Right lobe of liver (tissue), 4 donors: ENCODE data around the gene ACTL8.

Experiments used
- POLR2A ChIP-seq: fragments of 450-650 bp; IDR thresholded peaks from one replicate; pipeline ENCODE4 v1.6.1; 2017; ENCODE audit warnings: antibody characterized with exemption, mild to moderate bottlenecking
- TF ChIP-seq, protein P1 (sequence below), 4 donors: fragments of 200-600 bp in 3 of 4; fragments of 450-650 bp in 1 of 4; IDR thresholded peaks; one replicate each; pipeline versions ENCODE4 v1.5.1 to v1.8.0; 2016 to 2022; ENCODE audit warnings: antibody characterized with exemption in 4 of 4, mild to moderate bottlenecking in 2 of 4
- donor health status: DM: no; HTN: no; CAD: no.
- donor health status: DM: no; HTN: no; CAD: no.
- donor health status: DM: no; HTN: yes; CAD: no.

GRCh38 chr1:17741052-17741451 is 14.1 kb upstream of the ACTL8 start:
- TF ChIP-seq, protein P1, sequence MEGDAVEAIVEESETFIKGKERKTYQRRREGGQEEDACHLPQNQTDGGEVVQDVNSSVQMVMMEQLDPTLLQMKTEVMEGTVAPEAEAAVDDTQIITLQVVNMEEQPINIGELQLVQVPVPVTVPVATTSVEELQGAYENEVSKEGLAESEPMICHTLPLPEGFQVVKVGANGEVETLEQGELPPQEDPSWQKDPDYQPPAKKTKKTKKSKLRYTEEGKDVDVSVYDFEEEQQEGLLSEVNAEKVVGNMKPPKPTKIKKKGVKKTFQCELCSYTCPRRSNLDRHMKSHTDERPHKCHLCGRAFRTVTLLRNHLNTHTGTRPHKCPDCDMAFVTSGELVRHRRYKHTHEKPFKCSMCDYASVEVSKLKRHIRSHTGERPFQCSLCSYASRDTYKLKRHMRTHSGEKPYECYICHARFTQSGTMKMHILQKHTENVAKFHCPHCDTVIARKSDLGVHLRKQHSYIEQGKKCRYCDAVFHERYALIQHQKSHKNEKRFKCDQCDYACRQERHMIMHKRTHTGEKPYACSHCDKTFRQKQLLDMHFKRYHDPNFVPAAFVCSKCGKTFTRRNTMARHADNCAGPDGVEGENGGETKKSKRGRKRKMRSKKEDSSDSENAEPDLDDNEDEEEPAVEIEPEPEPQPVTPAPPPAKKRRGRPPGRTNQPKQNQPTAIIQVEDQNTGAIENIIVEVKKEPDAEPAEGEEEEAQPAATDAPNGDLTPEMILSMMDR (IDR thresholded peaks at IDR 0.05) = no peak
- no peak for TF ChIP-seq POLR2A
